Stimulated activated CD4-positive, alpha-beta T cell treated with anti-CD3 and anti-CD28 coated beads, Interleukin-1b, Interleukin-23, amount 100 ng/mL, for 24 hours (primary cell): ENCODE measurements around the gene PORCN.
"Not testable (repeated sequence)": the region's sequence is repeated elsewhere in the genome, so short reads cannot be mapped to it uniquely, and the experiment has no call there.

Experiments used
- DNase-seq, 4 experiments: peaks; one replicate each; pipeline ENCODE4 v3.0.0-alpha.2; 2020; ENCODE audit warnings: low read depth in 4 of 4, low spot score in 1 of 4

The PORCN gene

DNA sequence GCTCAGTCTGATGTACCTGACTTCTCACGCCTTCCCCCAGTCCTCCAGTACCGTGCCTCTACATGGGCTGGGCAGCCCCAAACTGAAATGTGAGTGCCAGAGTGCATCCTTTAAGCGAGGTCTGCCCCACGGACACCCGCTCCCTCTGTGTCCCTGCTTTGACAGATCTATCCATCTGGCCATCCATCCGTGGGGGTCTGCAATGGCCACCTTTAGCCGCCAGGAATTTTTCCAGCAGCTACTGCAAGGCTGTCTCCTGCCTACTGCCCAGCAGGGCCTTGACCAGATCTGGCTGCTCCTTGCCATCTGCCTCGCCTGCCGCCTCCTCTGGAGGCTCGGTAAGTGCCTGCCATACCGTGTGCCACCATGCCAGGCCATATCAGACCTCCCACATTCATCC is 827 bp downstream of the PORCN start:
- no peak for DNase-seq

DNA sequence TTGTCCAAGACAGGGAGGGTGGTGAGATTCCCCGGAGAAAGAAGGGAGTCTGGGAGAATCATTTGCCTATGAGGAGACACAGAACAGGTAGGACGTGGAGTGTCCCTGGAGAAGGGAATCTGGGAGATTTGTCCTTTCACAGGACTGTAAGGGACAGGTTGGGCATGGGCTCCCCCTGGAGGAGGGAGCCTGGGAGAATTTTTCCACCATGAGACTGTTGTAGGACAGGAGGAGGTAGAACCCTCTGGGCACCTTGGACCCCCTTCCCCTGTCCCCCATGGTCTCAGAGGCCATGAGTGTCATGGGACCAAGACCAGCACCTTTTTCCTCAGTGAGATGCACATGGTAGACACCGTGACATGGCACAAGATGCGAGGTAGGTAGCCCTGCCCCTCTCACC is 2.8 kb downstream of the PORCN start:
- DNase-seq, result no peak

DNA sequence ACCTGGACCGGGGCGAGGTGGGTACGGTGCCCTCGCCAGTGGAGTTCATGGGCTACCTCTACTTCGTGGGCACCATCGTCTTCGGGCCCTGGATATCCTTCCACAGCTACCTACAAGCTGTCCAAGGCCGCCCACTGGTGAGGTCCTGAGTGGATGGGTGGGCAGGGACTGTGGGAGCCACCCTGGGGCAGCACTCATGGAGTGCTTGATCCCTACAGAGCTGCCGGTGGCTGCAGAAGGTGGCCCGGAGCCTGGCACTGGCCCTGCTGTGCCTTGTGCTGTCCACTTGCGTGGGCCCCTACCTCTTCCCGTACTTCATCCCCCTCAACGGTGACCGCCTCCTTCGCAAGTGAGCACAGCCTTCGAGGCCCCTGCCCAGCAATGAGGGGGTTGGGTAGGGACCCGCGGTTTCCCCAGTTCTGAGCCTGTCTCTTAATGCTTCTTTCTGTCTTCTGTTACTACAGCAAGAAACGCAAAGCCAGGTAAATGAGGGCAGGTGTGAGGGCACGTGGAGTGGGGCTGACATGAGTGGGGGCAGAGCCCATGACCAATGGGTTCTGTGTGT is 3.7 kb downstream of the PORCN start:
- DNase-seq, result no peak

DNA sequence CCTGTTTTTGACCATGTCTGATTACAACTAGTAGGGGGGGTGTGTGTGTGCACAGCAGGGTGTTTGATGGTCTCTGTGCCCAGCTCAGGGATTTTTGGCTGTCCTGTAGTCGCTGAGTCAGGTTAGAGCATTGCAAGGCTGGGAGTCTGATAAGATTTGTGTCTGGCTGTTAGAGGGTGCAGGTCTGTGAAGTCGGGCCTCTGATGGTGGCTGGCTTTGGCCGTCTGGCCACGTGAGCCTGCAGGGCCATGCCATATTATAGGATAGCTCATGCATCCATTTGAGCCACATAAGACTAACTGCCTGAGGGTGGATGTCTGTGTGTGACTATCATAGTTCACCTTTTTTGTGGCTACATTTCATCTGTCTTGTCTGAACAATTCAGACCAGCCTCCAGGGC is 4.9 kb downstream of the PORCN start:
- no peak for DNase-seq

DNA sequence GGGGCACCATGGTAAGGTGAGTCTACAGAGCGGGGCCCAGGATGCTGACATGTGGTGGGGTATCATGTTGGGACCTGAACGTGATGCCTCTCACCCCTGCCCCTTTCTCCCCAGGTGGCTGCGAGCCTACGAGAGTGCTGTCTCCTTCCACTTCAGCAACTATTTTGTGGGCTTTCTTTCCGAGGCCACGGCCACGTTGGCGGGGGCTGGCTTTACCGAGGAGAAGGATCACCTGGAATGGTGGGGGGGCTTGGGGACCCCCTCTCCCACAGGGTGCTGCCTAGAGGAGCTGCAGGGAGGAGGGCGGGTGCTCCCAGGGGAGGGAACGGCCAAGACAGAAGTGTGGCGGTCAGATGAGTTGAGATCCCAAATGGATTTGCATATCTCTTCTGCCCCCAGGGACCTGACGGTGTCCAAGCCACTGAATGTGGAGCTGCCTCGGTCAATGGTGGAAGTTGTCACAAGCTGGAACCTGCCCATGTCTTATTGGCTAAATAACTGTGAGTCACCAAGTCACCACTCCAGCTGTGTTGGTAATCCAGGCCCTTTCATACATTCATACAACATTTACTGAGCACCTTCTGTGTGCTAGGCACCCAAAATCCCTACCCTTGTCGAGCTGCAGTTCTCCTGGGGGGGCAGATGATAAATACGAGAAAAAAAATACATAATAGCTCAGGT is 5.5 kb downstream of the PORCN start:
- DNase-seq, result no peak

DNA sequence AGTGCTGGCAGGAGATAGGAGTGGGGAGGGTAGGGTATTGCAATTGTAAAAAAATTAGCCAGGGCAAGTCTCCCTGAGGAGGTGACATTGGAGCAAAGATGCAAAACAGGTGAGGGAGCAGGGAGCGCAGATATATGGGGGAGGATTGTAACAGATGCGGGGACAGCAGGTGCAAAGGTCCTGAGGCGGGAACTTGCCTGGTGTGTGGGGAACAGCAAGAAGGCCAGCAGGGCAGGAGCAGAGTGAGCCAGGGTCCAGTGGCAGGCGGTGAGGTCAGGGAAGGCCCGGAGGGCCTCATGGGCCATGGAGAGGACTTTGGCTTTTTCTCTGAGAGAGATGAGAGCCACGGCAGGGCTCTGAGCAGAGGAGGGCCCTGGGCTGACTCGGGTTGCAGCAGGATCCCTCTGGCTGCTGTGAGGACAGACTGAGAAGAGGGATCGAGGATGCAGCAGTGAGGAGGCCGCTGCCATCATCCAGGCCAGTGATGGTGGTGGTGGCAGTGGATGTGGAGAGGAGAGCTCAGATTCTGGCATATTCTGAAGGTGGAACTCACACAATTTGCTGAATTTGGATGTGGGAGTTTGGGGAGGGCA is 6.2 kb downstream of the PORCN start:
- no peak for DNase-seq

DNA sequence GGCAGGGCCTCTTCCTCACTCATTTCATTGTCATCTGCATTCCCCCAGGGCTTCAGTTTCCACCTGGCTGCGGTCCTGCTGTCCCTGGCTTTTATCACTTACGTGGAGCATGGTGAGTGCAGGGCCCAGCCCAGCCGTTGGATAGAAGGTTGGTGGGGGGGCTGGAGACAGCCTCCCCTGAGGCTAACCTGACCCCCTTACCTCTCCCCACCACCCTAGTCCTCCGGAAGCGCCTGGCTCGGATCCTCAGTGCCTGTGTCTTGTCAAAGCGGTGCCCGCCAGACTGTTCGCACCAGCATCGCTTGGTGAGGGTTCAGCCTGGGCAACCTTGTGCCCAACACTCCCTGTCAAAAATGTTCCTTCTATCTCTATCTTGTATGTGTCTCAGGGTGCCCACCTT is 7.0 kb downstream of the PORCN start:
- no peak for DNase-seq

DNA sequence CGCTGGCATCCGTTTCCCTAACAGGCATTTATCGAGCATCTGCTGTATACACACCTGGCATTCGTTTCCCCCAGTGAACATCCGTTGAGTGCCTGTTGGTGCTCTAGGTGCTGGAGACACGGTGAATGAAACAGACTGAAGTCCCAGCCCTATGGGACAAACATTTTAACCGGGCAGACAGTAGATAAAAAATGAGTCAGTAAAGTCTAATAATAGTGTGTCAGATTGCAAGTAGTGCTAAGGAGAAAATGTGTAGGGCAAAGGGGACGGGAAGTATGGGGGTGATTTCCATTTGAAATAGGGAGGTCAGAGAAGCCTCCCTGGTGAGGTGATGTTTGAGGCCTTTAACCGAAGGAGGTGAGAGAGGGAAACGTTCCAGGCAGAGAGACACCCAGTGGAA is 7.5 kb downstream of the PORCN start:
- DNase-seq, result no peak

DNA sequence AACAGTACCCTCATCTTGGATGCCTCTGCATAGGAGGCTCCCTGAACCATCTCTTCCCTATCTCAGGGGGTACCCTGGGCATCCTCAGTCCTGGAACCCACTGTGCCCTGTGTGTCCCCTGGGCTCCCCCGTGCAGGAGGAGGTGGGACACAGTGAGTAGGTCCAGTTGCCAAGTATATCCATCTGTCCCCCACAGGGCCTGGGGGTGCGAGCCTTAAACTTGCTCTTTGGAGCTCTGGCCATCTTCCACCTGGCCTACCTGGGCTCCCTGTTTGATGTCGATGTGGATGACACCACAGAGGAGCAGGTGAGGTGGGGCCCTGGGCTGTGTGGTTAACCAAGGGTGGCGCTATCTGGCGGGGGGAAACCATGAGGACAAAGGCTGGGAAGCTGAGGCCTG is 8.2 kb downstream of the PORCN start:
- no peak for DNase-seq

DNA sequence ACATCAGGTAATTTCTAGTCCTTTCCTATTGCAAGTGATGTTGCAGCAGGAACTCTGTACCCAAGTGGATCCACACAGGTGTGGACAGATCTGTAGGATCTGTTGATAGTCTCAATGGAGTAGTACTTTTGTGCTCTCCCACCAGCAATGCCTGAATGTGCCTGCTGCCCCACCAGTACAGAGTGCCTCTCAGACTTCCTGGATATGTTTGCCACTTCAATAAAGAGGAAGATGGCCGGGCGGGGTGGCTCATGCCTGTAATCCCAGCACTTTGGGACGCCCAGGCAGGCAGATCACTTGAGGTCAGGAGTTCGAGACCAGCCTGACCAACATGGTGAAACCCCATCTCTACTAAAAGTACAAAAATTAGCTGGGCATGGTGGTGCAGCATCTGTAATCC is 10.7 kb downstream of the PORCN start:
- not testable (repeated sequence) for DNase-seq

DNA sequence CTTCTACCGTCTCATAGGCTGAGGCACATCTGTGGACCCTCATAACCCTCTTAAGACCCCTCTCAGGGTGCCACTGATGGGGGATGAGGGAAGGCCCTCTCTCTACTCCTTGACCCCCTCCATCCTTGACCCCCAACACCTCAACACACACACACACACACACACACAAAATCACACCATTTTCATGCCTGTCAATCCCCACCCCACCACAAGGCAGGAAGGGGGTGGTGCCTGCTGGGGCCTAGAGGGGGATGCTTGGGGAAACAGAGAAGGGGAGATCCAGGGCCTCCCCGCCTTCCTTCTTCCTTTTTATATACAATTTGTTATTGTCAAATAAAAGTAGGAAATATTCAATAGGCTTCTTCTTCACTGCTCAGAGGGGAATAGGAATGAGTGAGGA is 11.7 kb downstream of the PORCN start:
- no peak for DNase-seq

DNA sequence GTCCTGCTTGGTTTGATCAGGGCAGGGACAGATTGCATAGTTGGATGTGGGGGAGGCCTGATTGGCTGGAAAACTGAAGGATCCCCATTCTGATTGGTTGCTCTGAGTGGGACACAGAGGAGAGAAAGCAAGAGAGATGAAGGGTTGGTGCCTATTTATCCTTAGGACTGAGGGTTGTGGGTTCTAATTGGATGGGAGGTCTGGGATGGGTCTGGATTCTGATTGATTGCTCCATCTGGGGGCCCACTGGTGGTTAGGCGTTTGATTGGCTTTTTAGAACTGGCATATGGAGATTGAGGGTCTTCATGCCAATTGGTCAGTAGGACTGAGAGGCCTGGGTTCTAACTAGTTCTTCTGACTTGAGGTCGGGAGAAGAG is 12.2 kb downstream of the PORCN start:
- no peak for DNase-seq

DNA sequence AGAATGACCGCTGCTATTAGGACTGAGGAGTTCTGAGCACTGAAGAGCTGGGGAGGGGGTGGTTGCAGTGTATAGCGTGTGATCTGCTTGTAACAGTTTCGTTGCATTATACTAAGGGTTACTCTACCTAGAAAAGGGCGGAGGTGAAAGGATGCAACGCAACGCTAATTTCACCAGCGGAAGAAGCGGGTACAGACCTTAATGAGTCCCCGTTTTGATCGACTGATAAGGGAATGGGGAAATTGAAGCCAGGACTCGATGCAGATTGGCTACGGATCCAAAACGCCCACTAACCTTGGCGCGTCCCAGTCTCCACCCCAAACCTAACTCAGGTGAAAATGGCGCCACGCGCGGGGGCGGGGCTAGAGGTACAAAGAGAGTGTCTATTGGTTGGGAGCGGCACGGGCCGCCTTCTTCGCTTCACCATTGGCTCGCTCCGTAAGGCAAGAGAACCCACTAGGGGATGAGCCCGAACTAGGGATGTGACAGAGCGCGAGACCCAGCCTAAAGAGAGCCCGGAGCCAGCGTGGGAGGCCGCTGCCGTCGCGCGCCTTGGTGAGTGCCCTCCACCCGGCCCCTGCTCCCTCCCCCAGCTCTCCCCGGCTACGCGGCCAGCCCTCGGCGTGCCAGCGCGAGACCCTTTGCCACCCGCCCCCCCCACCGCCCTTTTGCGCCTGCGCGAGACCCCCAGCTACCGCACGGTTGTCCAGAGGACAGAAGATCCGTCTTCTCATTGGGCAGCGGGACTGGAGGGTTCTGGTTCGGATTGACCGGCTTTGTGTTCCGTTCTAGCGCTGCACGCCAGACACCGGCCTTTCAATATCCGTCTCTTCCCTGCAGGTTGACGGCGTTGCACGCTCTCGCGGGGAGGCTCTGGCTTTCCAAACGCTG is 12.8 kb downstream of the PORCN start, which contains the start of gene EBP:
EBP (plus strand) TSS at position 456 of the 891 bp plus-strand sequence. CDS start 1,964 bp downstream, outside the sequence.
- peak; percentile 78 to 92 (median 86) for DNase-seq

DNA sequence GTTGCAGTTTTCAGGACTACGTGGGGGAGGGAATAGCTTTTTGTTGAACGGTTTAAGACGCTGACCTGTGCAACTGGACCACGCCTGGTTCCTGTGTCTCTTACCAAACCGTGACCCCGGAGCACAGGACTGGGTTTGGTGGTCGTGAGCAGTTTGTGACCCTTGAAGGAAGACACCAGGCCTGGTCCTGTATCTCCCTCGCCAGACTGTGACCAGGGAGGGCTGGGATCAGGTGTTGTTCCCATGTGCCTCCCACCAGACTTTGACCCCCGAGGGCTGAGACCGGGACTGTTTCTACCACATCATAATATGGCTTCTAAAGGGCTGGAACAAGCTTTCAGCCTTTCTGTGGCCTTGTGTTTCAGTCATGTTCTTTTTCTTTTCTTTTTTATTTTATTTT is 13.5 kb downstream of the PORCN start:
- DNase-seq, result no peak

DNA sequence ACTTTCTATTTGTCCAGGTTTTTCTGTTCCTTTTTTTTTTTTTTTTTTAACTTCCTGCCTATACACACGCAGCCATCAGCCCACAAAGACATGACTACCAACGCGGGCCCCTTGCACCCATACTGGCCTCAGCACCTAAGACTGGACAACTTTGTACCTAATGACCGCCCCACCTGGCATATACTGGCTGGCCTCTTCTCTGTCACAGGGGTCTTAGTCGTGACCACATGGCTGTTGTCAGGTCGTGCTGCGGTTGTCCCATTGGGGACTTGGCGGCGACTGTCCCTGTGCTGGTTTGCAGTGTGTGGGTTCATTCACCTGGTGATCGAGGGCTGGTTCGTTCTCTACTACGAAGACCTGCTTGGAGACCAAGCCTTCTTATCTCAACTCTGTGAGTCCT is 14.9 kb downstream of the PORCN start:
- no peak for DNase-seq

DNA sequence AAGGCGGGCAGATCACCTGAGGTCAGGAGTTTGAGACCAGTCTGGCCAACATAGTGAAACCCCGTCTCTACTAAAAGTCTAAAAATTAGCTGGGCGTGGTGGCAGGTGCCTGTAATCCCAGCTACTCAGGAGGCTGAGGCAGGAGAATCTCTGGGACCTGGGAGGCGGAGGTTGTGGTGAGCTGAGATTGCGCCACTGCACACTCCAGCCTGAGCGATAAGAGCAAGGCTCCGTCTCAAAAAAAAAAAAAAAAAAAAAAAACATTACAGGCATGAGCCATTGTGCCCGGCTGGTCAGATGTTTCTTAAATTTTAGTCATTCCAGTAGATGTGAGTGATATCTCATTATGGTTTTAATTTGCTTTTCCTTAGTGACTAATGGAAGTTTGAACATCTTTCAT is 17.1 kb downstream of the PORCN start:
- not testable (repeated sequence) for DNase-seq

DNA sequence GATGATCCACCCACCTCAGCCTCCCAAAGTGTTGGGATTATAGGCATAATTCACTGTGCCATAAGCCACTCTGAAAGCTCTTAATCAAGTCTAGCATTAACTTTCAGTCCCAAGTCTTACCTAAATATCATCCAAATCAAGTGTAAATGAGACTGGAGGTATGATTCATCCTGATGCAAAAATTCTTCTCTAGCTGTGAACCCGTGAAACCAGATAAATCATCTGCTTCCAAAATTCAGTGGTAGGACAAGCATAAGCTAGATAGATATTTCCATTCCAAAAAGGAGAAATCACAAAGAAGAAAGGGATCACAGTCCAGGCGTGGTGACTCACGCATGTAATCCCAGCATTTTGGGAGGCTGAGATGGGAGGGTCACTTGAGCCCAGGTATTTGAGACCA is 21.9 kb downstream of the PORCN start:
- DNase-seq, result no peak

DNA sequence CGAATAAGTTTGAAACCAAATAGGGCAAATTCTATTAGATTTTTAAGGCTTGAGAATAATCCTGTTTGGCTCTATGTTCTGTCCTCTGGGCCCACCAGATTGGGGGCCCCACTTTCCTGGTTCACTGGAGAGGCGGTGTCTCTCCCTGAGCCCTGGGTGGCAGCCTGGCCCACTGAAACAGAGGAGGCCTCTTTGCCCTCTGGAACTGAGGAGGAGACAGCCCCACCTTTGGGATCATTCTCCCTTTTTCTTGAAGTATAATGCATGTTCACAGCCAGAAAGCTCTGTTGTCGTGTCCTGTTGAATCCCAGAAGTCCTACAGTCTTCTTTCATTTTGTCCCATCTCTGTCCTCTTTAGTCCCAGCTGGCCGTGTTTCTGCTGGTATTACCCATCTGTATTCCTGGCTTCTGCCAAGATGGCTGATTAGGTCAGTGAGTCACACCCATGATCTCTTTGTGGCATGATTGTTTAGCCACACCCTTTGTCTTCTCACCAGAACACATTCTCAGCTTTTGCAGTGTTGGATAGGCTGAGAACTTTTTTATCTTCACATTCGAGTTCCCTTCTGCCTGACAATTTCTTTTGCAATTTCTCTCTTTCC is 22.7 kb downstream of the PORCN start:
- no peak for DNase-seq

DNA sequence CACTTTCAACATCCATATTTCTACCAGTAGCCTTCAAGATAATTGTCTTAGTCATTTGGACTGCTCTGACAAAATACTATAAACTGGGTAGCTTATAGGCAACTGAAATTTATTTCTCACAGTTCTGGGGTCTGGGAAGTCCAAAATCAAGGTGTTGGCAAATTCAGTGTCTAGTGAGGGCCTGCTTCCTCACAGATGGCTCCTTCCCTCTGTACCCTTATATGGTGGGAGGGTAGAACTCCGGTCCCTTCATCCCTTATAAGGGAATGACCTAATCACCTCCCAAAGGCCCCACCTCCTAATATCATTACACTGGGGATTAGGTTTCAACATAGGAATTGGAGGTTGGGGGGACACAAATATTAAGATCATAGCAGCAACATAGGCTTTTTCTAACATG is 23.4 kb downstream of the PORCN start:
- DNase-seq, result no peak

DNA sequence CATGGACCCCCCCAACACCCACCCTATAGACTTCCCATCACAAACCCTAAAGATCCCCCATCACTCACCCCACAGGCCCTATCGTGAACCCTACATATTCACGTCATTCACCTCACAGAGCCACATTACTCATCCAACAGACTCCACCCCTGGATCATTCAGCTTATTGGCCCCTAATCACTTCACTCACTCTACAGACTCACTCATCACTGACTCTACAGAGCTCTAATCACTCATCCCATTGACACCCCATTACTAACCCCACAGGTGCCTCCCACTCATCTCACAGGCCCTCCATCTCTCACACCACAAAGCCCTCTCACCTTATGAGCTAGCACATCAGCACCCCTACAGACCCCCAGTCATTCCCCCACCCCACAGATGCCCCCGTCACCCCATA is 24.4 kb downstream of the PORCN start:
- DNase-seq, result no peak

DNA sequence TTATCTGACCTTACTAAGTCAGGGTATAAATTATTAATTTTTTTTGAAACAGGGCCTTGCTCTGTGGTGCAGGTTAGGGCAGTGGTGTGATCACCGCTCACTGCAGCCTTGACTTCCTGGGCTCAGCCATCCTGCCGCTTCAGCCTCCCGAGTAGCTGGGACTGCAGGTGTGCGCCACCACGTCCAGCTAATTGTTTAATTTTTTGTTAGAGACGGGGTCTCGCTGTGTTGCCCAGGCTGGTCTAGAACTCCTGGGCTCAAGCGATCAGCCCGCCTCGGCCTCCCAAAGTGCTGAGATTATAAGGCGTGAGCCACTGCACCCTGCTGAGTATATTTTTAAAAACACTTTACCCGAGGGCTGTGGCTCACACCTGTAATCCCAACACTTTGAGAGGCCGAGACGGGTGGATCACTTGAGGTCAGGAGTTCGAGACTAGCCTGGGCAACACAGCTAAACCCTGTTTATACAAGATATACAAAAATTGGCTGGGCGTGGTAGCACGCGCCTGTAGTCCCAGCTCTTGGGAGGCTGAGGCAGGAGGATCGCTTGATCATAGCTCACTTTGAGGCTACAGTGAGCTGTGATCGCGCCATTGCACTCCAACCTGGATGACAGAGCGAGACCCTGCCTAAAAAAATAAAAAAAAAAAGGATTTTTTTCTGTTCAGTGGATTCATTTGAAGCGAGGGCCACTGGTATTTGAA is 30.0 kb downstream of the PORCN start:
- DNase-seq, result no peak
